Measurements from ENCODE around the gene HBE1.
"Not testable (repeated sequence)": the region's sequence is repeated elsewhere in the genome, so short reads cannot be mapped to it uniquely, and the experiment has no call there.

The HBE1 gene

GRCh38 chr11:5285703-5286340 is 16.1 kb upstream of the HBE1 start:
- DNase-seq (ENCODE audit: low read depth in 1 of 2, low spot score in 1 of 2), result no peak

GRCh38 chr11:5284637-5285036 is 14.9 kb upstream of the HBE1 start:
- no peak for DNase-seq (ENCODE audit: low read depth in 1 of 2, low spot score in 1 of 2)

- no peak for DNase-seq (ENCODE audit: low read depth in 1 of 2, low spot score in 1 of 2)
Observed at GRCh38 chr11:5283882-5284281, 14.1 kb upstream of the HBE1 start.

- no peak for DNase-seq (ENCODE audit: low read depth in 1 of 2, low spot score in 1 of 2)
Observed at GRCh38 chr11:5283086-5283485, 13.3 kb upstream of the HBE1 start.

- DNase-seq (ENCODE audit: low read depth in 1 of 2, low spot score in 1 of 2), result no peak
Observed at GRCh38 chr11:5282628-5283027, 12.9 kb upstream of the HBE1 start.

GRCh38 chr11:5281596-5281995 is 11.9 kb upstream of the HBE1 start:
- no peak for DNase-seq (ENCODE audit: low read depth in 1 of 2, low spot score in 1 of 2)

- no peak for DNase-seq (ENCODE audit: low read depth in 1 of 2, low spot score in 1 of 2)
Observed at GRCh38 chr11:5280582-5281102, 10.9 kb upstream of the HBE1 start.

- no peak for DNase-seq (ENCODE audit: low read depth in 1 of 2, low spot score in 1 of 2)
Observed at GRCh38 chr11:5279471-5280090, 9.8 kb upstream of the HBE1 start.

- DNase-seq (ENCODE audit: low read depth in 1 of 2, low spot score in 1 of 2), result no peak
Observed at GRCh38 chr11:5277807-5278382, 8.2 kb upstream of the HBE1 start.

GRCh38 chr11:5276697-5277096 is 7.0 kb upstream of the HBE1 start:
- DNase-seq (ENCODE audit: low read depth in 1 of 2, low spot score in 1 of 2), result no peak

GRCh38 chr11:5275369-5276110 is 5.8 kb upstream of the HBE1 start:
- DNase-seq (ENCODE audit: low read depth in 1 of 2, low spot score in 1 of 2), result no peak

- no peak for DNase-seq (ENCODE audit: low read depth in 1 of 2, low spot score in 1 of 2)
Observed at GRCh38 chr11:5274395-5274794, 4.7 kb upstream of the HBE1 start.

GRCh38 chr11:5272395-5273017 is 2.8 kb upstream of the HBE1 start:
- DNase-seq (ENCODE audit: low read depth in 1 of 2, low spot score in 1 of 2), result no peak

GRCh38 chr11:5267033-5267563 is 2.6 kb downstream of the HBE1 start:
- no peak for DNase-seq (ENCODE audit: low read depth in 1 of 2, low spot score in 1 of 2)

GRCh38 chr11:5266609-5267008 is 3.1 kb downstream of the HBE1 start:
- DNase-seq (ENCODE audit: low read depth in 1 of 2, low spot score in 1 of 2), result no peak

GRCh38 chr11:5265832-5266231 is 3.9 kb downstream of the HBE1 start:
- DNase-seq (ENCODE audit: low read depth in 1 of 2, low spot score in 1 of 2), result no peak

GRCh38 chr11:5258543-5259262 is 11.0 kb downstream of the HBE1 start:
- DNase-seq (ENCODE audit: low read depth in 1 of 2, low spot score in 1 of 2), result no peak

GRCh38 chr11:5257296-5257695 is 12.4 kb downstream of the HBE1 start:
- DNase-seq (ENCODE audit: low read depth in 1 of 2, low spot score in 1 of 2), result no peak

GRCh38 chr11:5254646-5255413 is 14.9 kb downstream of the HBE1 start, which contains the start of gene HBG2:
Gene HBG2, minus strand, starts transcription at chr11:5254781. Its CDS starts 53 bp downstream, at chr11:5254728.
- not testable (repeated sequence) for DNase-seq (ENCODE audit: low read depth in 1 of 2, low spot score in 1 of 2)

GRCh38 chr11:5254023-5254422 is 15.7 kb downstream of the HBE1 start:
- not testable (repeated sequence) for DNase-seq (ENCODE audit: low read depth in 1 of 2, low spot score in 1 of 2)
